HG03442 (cell line): Measurements from ENCODE around the gene TRNT1.
A peak's percentile ranks its signal among the peaks of the same experiment; 100 is the strongest.

Source experiments
- ATAC-seq: cut with Tn5 transposase; IDR thresholded peaks from one replicate; pipeline ENCODE4 v1.9.1; 2021; ENCODE audit warnings: mild to moderate bottlenecking, moderate library complexity; ENCODE audit not compliant: unreplicated experiment

The TRNT1 gene

DNA sequence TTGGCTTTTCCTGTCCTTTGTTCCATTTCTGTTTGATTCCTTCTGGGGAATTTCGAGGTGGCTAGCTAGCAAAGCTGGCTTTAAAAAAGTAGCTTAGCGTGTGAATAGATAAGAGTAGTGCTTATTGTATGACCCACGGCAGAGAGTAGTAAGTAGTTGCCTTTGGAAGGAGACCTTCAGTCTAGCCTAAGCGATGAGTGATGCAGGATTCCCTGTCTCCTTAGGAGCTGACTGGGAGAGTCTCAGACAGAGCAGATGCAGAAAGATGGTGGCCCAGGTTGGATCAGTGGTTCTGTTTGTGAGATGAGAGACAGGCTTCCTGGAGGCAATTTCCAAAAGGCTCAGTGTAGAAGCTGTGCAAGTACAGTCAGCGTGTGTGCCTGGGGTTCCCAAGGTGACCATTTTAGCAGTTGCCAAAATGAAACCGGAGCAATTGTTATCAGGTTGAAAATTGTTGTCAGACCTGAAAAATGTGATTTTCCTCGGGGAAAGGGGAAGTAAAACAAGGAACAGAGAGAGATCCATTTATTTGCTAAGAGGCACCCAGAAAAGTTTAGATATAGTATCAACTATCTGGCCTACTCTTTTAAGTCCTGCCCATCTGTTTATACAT lies 15.9 kb upstream of the TRNT1 start:
- no peak for ATAC-seq

DNA sequence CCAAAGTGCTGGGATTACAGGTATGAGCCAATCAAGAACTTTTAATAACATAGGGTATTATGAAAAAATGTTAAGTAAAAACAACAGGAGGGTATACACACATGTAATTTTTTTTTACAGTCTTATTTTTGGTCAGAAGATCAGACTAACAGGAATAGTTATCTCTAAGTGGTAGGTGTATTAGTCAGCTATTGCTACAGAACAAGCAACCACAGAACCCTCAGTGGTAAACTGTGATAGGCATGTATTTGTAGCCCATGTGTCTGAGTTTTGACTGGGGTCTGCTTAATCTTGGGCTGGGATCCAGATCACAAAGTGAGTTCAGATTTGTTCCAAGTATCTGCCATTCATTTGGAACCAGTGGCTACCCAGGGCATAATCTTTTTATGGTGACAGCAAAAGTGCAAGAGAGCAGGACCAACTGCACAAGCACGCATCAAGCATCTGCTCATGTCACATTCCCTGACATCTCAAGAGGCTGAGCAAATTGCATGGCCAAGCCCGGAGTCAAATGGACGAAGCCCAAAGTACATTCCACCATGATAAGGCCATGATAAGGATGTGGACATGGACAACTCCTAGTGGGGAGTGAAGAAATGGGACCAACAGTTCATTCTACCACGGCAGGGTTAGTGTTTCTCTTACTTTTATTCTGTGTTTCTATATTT lies 13.6 kb upstream of the TRNT1 start:
- ATAC-seq: no peak

DNA sequence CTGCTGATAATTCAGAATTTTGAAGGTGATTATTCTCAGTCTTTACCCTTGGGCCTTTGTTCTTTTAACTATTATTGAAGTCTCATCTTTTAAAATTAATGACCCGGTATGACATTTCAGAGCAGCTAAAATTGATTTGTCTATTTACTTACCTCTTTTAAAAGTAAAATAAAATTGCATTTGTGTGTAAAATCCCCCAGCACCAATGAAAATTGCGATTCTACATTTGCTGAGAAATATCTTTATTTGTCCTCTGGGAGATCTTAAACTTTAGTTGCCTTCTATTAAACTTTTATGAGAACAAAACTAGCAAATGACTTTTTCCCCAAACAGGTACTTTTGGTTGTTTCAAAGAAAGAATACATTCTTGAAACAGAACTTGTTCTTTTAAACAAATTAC lies 9.1 kb upstream of the TRNT1 start:
- no peak for ATAC-seq

DNA sequence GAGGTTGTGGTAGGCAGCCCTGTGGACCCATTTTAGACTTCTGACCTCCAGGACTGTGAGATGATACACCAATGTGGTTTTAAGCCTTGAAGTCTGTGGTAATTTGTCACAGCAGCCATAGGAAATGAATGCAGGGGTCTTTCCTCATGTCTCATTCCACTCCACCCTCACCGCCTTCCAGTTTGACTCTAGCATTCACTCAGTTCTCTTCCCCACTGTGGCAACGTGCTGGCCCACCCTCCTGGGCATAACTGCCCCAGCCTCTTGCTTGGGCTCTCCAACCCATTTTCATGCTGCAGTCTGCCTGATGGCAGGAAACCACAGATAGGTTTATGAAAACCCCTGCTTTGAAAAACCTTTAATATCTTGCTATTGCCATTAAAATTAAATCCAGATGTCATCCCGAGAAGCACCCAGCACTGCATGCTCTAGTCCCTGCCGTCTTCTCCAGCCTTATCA lies 7.3 kb upstream of the TRNT1 start:
- ATAC-seq: peak; percentile 65

DNA sequence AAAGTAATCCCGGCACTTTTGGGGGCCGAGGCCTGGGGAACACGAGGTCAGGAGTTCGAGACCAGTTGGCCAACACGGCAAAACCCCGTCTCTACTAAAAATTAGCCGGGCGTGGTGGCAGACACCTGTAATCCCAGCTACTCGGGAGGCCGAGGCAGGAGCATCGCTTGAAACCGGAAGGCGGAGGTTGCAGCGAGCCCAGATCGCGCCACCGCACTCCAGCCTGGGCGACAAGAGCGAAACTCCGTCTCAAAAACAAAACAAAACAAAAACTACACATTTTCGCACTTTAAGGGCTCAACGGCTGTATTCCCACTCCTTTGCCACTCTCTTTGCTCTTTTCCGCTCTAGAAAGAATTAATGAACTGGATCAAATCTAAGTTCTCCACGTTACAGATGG lies 763 bp upstream of the TRNT1 start:
- ATAC-seq: no peak

DNA sequence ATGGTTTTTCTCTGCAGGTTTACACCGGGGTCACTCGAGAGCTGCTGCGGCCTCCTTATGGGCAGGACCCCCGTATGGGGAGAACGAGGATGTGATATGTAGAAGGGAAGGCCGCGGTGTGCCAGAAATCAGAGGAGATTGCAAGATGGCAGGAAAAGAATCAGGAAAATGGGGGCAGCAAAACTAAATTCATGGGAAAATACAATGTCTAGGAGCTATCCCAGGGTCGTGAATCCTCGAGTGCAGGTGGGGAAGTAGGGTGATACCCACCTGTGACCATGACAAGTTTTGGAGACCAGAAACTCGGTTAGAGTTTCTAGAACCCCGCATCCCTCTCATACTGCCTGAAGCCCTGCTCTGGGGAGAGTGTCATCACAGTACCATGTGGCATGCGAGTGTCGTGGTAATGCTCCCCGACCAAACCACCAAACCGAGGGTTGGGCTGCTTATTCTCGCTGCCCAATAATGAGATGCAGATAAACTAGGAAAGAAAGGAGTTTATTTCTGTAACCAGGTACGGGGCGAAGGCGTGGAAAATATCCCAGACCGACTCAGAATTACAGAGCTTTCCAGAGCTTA lies 781 bp downstream of the TRNT1 start:
- ATAC-seq: peak; percentile 22

DNA sequence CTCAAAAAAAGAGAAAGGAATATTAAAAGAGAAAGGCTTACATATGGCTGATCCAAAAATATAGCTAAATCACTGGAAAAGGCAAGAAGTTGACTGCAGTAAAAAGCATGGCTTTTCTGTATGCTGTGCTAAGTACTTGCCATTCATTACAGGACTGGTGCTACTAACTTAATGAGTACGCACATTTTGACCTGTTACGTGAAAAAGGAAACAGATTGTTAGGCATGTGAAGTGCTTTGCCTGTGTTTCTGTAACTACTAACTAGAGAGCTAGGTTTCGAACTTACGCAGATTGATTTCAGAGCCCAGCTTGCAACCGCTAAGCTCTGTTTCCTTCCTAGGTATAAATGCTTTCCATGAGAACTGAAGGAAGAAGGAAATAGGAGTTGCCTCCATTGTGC lies 2.8 kb downstream of the TRNT1 start:
- no peak for ATAC-seq

DNA sequence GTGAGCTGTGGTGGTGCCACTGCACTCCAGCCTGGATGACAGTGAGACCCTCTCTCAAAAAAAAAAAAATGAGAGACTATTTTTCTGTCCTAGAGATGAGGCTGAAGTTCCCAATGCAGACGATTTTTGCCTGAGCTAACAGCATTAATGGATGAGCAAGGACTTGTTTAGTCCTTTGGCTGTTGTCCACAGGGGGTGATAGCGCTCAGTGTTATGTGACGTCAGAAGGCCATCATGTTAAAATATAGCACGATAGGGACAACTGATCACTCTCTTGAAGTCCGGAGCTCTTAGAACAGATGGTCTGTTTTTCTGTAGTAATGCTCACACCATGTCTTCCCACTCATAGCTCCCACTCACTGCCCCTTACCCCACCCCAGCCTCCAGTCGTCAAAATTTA lies 6.8 kb downstream of the TRNT1 start:
- no peak for ATAC-seq

DNA sequence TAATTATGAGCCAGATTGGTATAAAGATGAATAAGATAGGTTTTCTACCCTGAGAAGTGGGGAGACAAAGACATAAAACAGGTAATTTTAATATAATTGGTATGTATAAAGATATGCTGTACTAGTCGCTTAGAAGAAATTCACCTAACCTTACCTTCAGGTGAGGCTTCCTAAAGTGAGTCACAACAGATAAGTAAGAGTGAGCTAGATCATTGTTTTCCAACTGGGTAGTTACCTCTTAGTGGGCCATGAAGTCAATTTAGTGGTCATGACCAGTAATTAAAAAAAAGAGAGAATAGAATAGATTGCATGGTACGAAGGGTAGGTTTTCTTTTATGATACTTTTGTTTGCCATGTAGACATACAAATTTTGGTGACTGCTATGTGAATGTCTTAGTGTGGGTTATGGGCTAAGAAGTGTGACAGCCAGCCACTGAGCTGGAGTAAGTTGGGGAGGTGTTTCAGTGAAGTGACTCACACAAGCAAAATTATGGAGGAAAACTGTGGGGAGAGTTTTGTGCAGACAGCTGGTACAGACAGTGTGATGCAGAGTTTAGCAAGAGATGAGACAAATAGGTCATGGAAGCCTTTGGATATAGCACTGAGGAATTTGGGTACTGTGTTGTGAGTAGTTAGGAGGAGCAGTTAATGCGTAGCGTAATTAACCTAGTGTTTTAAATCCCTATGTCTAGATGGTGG lies 8.2 kb downstream of the TRNT1 start:
- ATAC-seq: no peak

DNA sequence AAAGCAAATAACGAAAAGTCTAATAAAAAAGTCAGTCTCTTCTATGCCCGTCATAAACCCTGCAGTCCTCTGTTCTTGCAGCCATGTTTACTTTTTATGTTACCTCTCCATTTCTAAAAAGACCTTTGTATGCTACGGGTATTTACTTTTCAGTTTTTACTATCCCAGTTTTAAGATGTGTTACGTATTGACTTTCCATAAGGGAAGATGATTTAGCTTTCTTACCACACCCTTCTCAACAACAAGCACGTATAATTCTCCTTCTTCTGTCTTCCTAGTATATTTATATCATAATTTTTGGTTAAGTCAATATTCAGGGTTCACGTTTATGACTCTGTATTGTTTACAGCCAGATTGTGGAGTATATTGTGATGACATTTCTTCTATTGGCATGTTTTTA lies 10.8 kb downstream of the TRNT1 start:
- no peak for ATAC-seq

DNA sequence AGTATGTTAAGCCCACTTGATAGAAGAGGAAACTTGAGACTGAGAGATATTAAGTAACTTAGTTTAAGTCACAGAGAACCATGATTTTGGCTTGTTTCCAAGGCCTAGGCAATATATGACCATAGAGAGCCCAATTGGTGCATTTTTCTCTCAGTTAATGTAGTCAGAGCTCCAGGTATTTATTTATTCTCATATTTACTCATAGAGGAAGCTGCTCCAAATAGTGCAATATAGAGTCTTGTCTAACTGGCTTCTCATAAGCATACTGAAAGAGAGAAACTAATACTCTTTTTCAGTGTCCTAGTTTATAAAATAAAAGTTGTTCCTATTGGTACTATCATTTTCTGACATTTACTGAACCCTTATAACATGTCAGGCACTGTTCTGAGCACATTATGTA lies 15.2 kb downstream of the TRNT1 start:
- no peak for ATAC-seq

DNA sequence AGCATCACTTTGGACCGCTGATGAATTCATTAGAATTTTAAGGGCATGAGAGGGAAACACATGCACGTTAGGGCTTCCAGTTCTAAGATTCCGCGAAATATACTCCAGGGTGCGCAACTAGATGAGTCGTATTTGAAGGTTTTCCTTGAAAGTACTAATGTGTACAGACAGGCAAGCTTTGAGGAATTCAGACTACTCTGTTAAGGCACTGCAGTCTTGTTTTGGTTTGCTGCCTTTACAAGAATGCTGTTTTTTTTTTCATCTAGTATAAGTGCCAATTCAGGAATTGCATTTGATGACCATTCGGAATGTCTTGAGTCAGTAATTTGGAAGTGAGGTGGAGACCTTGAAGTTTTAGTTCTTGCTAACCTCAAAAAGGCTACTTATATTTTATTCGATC lies 19.1 kb downstream of the TRNT1 start:
- no peak for ATAC-seq

DNA sequence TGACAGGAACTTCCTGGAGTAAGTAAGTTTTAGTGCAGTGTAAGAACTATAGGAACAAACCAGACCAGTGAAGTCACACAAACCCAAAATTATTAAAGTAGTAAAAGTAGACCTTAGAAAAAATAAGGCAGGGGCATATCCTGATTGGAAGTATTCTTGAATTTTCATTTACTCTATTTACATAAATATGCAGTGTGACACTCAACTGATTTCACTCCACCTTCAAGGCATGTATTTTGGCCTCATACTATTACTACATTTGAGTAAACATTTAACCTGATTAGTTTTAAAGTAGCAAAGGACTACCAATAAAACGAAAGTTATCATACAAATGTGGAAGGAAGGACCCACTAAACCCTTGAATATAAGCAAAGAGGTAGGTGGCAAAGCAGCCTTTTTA lies 22.8 kb downstream of the TRNT1 start:
- ATAC-seq: no peak

DNA sequence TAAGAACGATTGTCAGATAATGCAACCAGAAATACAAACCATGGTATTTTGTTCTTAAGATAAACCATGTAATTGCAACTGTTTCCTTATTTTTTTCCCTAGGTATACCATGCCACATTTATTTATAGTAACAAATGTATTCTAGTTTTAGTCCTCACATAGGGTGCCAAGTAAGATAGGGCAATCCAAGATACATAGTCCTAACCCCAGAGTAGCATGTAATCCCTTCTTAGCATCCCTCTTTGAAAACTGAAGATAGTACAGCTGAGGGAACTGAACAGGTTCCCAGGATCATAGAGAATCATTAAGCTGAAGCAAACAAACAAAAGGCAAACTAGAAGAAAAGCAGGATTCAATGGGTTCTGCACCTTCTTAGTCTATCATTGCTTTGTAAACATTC lies 24.8 kb downstream of the TRNT1 start:
- no peak for ATAC-seq

DNA sequence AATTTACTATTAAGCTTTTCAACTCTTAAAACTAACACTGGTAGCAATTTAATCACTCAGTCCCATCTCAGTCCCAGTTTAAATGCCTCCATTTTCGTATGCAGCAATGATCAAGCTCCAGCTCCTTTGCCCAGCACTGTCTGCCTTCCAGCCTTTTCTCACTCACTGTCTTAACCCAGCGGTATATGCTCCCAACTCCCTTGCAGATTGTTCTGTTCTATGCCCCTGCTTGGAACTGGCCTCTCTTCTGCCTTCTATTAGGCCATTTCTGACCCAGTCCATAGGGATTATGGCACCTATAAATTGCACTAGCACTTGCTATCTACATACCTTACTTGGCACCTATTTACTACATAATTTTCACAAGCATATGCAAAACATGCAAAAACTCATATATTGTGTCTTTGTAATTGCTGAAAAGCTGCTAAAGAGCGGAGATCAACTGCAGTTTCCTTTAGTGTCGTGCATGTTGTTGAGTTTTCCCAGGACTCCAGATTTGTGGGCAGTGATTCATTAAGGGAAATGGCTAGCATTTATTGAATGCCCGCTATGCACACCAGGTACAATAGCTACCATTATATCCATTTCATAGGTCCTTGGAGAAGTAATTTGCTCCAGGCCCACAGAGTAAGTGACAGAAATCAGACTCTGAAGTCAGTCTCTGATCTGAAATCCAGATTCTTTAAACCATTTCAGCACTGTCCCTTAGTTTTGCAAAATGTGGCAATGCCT lies 28.3 kb downstream of the TRNT1 start:
- ATAC-seq: no peak

DNA sequence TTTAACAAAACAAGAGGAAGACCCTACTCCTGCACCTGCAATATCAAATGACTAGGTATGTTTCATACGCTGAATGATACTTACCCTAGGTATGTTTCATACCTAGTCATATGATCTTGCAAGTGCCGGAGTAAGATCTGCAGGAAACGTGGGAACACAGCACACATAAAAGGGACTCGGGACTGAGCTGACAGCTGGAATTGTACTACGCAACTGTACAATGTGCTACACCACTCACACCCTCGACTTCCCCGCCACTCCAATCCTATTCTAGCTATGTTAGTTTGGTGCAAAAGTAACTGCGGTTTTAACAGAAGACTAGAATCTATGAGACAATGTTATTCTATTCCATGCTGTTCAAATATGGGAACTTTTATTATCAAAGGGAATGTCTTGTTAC lies 30.7 kb downstream of the TRNT1 start:
- no peak for ATAC-seq

DNA sequence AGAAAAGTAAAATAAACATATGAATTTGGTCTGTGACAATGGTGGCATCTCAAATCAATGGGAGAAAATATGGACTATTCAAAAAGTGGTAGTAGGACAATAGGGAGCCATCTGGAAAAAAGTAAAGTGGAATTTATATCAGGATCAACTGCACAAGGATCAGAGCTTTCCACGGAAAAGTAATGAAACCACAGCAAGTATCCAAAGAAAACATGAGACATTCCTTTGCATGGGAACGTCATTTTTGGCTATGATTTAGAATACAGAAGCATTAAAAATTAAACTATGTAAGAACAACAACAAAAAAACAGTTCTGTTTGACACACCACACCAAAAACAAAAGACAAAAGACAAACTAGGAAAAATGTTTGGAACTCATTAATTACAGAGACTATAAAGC lies 34.1 kb downstream of the TRNT1 start:
- no peak for ATAC-seq

DNA sequence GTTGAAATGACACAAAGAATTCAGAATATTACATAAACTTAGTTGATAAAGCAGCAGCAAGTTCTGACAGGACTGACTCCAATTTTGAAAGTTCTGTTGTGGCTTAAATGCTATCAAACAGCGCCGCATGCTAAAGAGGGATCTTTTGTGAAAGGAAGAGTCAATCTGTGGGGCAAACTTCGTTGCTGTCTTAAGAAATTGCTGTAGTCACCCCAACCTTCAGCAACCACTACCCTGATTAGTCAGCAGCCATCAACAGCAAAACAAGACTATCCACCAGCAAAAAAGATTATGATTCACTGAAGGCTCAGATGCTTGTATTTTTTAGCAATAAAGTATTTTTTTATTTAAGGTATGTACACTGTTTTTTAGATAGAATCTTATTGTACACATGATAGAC lies 38.5 kb downstream of the TRNT1 start:
- no peak for ATAC-seq

DNA sequence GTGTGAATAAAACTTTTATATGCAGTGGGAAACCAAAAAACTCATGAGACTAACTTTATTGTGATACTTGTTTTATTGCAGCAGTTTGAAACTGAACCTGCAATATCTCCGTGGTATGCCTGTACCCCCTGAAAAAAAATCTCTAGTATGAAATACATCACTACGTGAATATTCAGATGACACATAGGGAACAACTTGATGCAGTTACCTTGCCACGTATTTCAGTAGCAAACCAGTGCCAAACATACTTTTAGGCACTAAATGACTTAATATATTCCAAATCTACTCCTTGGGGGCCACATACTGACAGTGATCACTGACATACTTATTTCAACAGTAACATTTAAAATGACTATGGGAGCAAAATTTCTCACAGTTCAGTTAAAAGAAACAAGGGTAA lies 38.9 kb downstream of the TRNT1 start:
- no peak for ATAC-seq

DNA sequence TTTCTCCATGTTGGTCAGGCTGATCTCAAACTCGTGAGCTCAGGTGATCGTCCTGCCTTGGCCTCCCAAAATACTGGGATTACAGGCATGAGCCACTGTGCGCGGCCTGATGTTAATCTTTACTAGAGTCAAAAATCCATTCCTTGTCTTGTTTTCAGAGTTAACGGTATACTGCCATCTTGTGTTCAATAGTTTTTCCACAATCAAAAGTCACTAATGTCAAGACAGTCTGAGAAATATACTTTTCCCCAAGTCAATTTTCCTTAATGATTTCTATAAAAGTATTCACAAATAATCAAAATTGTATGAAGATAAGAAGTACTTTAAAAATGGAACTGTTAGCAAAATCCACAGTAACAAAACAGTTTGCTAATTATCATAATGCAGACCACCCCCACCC lies 44.3 kb downstream of the TRNT1 start:
- peak; percentile 57 for ATAC-seq

DNA sequence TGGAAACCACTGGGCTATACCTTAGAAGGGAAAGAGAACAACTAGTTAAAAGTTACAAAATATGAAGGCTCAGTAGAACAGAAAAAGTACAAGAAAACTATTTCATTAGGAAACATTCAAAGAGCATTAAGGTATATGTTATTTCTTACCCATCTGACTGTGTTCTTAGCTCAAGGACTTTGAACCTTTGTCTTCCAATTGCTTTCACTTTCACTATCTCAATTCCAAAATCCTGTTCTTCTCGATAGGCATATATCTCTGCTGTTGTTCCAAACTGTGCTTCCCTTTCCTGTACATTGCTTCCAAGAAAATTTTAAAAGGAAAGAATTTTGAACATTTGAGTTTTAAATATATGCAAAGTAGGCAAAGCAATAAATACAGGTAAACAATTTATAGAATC lies 45.9 kb downstream of the TRNT1 start:
- no peak for ATAC-seq
